ENCODE data around the gene DAAM1. TPM values are rescaled to one million over a fixed set of nuclear protein-coding genes. Genes with fewer than 3 reads are reported as not detected.

The DAAM1 gene
- total and polyA plus RNA-seq, 2 donors (not counting 1 experiment from before 2014, with no cell fraction given) = 11.2 to 34.3 TPM

DNA sequence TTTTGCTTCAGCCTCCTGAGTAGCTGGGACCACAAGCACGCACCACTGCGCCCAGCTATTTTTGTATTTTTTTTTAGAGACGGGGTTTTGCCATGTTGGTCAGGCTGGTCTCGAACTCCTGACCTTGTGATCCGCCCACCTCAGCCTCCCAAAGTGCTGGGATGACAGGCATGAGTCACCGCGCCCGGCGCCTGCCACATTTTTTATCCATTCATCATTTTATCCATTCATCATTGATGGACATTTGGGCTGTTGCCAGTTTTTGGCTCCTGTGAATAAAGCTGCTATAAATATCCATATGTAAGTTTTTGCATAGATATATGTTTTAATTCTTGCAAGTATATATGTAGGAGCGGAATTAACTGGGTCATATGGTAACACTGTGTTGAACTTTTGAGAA lies 79.5 kb downstream of the DAAM1 start:
- H3K79me2 ChIP-seq (ENCODE audit: control insufficient read depth, insufficient read depth, low read length) = no peaks in the 10 kb centered on the region
- no peak overlapping the region for H3K4me3 ChIP-seq (ENCODE audit: control extremely low read depth in 1 of 5, extremely low read depth in 1 of 5, insufficient read depth in 1 of 5, low read depth in 2 of 5, low read length in 4 of 5)
- peaks cover 7% of the 10 kb centered on the region for H3K4me1 Mint-ChIP-seq
- H3K27me3 ChIP-seq (replicated peaks in 1 of 4; ENCODE audit: control extremely low read depth in 1 of 4, control insufficient read depth in 3 of 4, insufficient read depth in 4 of 4, low read length in 3 of 4) = no peaks in the 10 kb centered on the region
- no peaks in the 10 kb centered on the region for H4K20me1 ChIP-seq (ENCODE audit: control insufficient read depth, insufficient read depth, low read length, poor library complexity, severe bottlenecking)
- H3K27ac ChIP-seq (ENCODE audit: low read length in 2 of 2) = no peak overlapping the region
- no peak overlapping the region for H3K4me3 Mint-ChIP-seq
- H3K27ac Mint-ChIP-seq = no peak overlapping the region
- WGBS (ENCODE audit: insufficient coverage) = 95% methylated on average over 4 of the region's 10 CpGs
- TF ChIP-seq, protein P1, sequence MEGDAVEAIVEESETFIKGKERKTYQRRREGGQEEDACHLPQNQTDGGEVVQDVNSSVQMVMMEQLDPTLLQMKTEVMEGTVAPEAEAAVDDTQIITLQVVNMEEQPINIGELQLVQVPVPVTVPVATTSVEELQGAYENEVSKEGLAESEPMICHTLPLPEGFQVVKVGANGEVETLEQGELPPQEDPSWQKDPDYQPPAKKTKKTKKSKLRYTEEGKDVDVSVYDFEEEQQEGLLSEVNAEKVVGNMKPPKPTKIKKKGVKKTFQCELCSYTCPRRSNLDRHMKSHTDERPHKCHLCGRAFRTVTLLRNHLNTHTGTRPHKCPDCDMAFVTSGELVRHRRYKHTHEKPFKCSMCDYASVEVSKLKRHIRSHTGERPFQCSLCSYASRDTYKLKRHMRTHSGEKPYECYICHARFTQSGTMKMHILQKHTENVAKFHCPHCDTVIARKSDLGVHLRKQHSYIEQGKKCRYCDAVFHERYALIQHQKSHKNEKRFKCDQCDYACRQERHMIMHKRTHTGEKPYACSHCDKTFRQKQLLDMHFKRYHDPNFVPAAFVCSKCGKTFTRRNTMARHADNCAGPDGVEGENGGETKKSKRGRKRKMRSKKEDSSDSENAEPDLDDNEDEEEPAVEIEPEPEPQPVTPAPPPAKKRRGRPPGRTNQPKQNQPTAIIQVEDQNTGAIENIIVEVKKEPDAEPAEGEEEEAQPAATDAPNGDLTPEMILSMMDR (IDR thresholded peaks at IDR 0.05) = no peak
- no peak for TF ChIP-seq EZH2 (IDR thresholded peaks at IDR 0.05; ENCODE audit: borderline replicate concordance, insufficient read depth, low read depth, low read length, poor library complexity, severe bottlenecking)
- CTCF ChIA-PET = no interaction called here
- peaks cover 0 to 5% of the 10 kb centered on the region in 2 experiments for H3K36me3 ChIP-seq (replicated peaks in 1 of 2; ENCODE audit: control extremely low read depth in 1 of 2, control insufficient read depth in 1 of 2, extremely low read depth in 1 of 2, insufficient read depth in 2 of 2, low read length in 1 of 2)
- H3K4me2 ChIP-seq (replicated peaks; ENCODE audit: low read depth, low read length, poor library complexity, severe bottlenecking) = no peak overlapping the region
- H3K9me3 ChIP-seq (ENCODE audit: control extremely low read depth in 1 of 3, control insufficient read depth in 2 of 3, insufficient read depth in 1 of 3, low read length in 2 of 3) = no peaks in the 10 kb centered on the region
- POLR2A ChIA-PET = no interaction called here
- no peaks in the 10 kb centered on the region for H3K9me3 Mint-ChIP-seq (ENCODE audit: insufficient read depth)
- H3K4me1 ChIP-seq (ENCODE audit: control insufficient read depth in 2 of 2, insufficient read depth in 2 of 2, low read length in 2 of 2) = no peaks in the 10 kb centered on the region
- DNase-seq (no peak), ATAC-seq (ENCODE audit: low read depth) (no peak)
- intact Hi-C loops (cut with micrococcal nuclease) = no loop called here
- H2AFZ ChIP-seq (ENCODE audit: insufficient read depth, low read depth, low read length, poor library complexity, severe bottlenecking) = no peak overlapping the region
- no peak overlapping the region for H3K9ac ChIP-seq (ENCODE audit: low read length)
- no peaks in the 10 kb centered on the region for H3K27me3 Mint-ChIP-seq

DNA sequence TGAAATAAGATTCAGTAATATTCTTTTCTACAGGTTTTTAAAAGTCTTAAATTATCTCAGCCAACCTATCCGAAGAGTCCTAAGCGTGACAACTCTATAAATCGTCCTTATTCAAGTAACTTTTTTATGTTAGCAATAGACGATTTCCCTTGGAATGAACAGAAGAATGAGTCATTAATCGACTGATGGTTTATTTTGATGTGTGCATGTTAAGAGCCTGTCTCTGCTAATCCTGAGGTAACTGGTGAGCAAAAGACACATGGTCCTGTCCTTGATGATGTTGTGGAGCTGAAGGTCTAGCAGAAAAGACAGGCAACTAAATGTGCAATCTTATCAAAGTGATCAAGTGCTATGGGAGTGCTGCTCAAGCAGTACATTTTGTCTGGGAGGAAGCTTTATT lies 80.4 kb downstream of the DAAM1 start:
- no peaks in the 10 kb centered on the region for H3K27me3 Mint-ChIP-seq
- CTCF ChIA-PET = no interaction called here
- H3K4me3 ChIP-seq (ENCODE audit: control extremely low read depth in 1 of 5, extremely low read depth in 1 of 5, insufficient read depth in 1 of 5, low read depth in 2 of 5, low read length in 4 of 5) = no peak overlapping the region
- intact Hi-C loops (cut with micrococcal nuclease) = no loop called here
- peaks cover 0 to 5% of the 10 kb centered on the region in 2 experiments for H3K36me3 ChIP-seq (replicated peaks in 1 of 2; ENCODE audit: control extremely low read depth in 1 of 2, control insufficient read depth in 1 of 2, extremely low read depth in 1 of 2, insufficient read depth in 2 of 2, low read length in 1 of 2)
- POLR2A ChIA-PET = no interaction called here
- H3K9me3 ChIP-seq (ENCODE audit: control extremely low read depth in 1 of 3, control insufficient read depth in 2 of 3, insufficient read depth in 1 of 3, low read length in 2 of 3) = no peaks in the 10 kb centered on the region
- ATAC-seq (ENCODE audit: low read depth) (no peak), DNase-seq (no peak)
- no peak overlapping the region for H3K27ac Mint-ChIP-seq
- no peak overlapping the region for H2AFZ ChIP-seq (ENCODE audit: insufficient read depth, low read depth, low read length, poor library complexity, severe bottlenecking)
- 100% methylated on average over 2 of the region's 5 CpGs for WGBS (ENCODE audit: insufficient coverage)
- peaks cover 9% of the 10 kb centered on the region for H3K4me1 Mint-ChIP-seq
- H3K27me3 ChIP-seq (replicated peaks in 1 of 4; ENCODE audit: control extremely low read depth in 1 of 4, control insufficient read depth in 3 of 4, insufficient read depth in 4 of 4, low read length in 3 of 4) = no peaks in the 10 kb centered on the region
- no peaks in the 10 kb centered on the region for H3K79me2 ChIP-seq (ENCODE audit: control insufficient read depth, insufficient read depth, low read length)
- no peaks in the 10 kb centered on the region for H3K9me3 Mint-ChIP-seq (ENCODE audit: insufficient read depth)
- H3K4me2 ChIP-seq (replicated peaks; ENCODE audit: low read depth, low read length, poor library complexity, severe bottlenecking) = no peak overlapping the region
- TF ChIP-seq, protein P1 (IDR thresholded peaks at IDR 0.05) = no peak
- TF ChIP-seq EZH2 (IDR thresholded peaks at IDR 0.05; ENCODE audit: borderline replicate concordance, insufficient read depth, low read depth, low read length, poor library complexity, severe bottlenecking) = no peak
- no peak overlapping the region for H3K4me3 Mint-ChIP-seq
- H3K9ac ChIP-seq (ENCODE audit: low read length) = no peak overlapping the region
- H3K4me1 ChIP-seq (ENCODE audit: control insufficient read depth in 2 of 2, insufficient read depth in 2 of 2, low read length in 2 of 2) = no peaks in the 10 kb centered on the region
- no peak overlapping the region for H3K27ac ChIP-seq (ENCODE audit: low read length in 2 of 2)
- H4K20me1 ChIP-seq (ENCODE audit: control insufficient read depth, insufficient read depth, low read length, poor library complexity, severe bottlenecking) = no peaks in the 10 kb centered on the region
